Measurements from ENCODE around the gene ARL2BP.
A peak's percentile ranks its signal among the peaks of the same experiment; 100 is the strongest.

Gene ARL2BP

DNA sequence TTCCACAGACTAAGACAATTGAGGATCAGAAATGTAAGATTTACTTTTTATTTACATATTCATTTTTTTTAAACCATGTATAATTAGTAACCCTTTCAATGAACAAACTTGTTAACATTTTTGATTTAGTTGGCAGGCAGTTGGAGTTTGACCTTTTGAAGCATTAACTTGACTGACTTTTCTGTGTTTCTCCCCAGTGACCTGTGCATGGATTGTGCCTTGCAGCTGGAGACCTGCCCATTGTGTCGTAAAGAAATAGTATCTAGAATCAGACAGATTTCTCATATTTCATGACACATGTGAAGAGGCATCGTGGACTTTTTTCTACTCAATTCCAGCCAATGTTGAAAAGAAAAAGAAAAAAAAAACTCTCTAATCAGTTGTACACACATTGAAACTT lies 6.4 kb upstream of the ARL2BP start:
- H3K27ac ChIP-seq: no peak overlapping the region
- no peak for DNase-seq
- H3K36me3 ChIP-seq: peaks cover 45% of the 10 kb centered on the region
- no peak overlapping the region for H3K4me3 ChIP-seq (ENCODE audit: low read depth, low read length)
- H3K27me3 ChIP-seq (ENCODE audit: insufficient read depth, low read depth, severe bottlenecking): no peaks in the 10 kb centered on the region
- H3K9me3 ChIP-seq (ENCODE audit: severe bottlenecking): no peaks in the 10 kb centered on the region
- TF ChIP-seq, protein P1, sequence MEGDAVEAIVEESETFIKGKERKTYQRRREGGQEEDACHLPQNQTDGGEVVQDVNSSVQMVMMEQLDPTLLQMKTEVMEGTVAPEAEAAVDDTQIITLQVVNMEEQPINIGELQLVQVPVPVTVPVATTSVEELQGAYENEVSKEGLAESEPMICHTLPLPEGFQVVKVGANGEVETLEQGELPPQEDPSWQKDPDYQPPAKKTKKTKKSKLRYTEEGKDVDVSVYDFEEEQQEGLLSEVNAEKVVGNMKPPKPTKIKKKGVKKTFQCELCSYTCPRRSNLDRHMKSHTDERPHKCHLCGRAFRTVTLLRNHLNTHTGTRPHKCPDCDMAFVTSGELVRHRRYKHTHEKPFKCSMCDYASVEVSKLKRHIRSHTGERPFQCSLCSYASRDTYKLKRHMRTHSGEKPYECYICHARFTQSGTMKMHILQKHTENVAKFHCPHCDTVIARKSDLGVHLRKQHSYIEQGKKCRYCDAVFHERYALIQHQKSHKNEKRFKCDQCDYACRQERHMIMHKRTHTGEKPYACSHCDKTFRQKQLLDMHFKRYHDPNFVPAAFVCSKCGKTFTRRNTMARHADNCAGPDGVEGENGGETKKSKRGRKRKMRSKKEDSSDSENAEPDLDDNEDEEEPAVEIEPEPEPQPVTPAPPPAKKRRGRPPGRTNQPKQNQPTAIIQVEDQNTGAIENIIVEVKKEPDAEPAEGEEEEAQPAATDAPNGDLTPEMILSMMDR (IDR thresholded peaks at IDR 0.05; ENCODE audit: low read depth, low read length): no peak

DNA sequence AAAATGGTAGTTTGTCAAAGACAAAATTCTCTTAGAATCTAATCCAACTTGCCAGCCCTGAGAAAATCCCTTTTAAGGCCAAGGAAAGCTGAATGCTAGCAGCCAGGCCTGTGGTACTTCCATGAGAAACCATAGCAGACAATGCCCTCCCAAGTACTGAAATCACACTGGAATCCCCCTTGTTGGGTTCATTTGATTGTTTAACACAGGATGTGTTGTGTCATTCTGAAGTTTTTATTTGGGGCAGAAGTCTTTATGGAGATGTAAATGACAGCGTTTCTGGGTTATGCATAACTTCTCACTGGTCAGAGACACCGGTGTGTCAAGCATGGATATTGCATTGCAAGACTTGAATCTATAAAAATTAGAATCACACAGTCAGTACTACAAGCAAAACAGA lies 6.0 kb upstream of the ARL2BP start:
- no peaks in the 10 kb centered on the region for H3K9me3 ChIP-seq (ENCODE audit: severe bottlenecking)
- DNase-seq: no peak
- TF ChIP-seq, protein P1 (IDR thresholded peaks at IDR 0.05; ENCODE audit: low read depth, low read length): no peak
- no peak overlapping the region for H3K4me3 ChIP-seq (ENCODE audit: low read depth, low read length)
- H3K36me3 ChIP-seq: peaks cover 41% of the 10 kb centered on the region
- H3K27me3 ChIP-seq (ENCODE audit: insufficient read depth, low read depth, severe bottlenecking): no peaks in the 10 kb centered on the region
- H3K27ac ChIP-seq: no peak overlapping the region

DNA sequence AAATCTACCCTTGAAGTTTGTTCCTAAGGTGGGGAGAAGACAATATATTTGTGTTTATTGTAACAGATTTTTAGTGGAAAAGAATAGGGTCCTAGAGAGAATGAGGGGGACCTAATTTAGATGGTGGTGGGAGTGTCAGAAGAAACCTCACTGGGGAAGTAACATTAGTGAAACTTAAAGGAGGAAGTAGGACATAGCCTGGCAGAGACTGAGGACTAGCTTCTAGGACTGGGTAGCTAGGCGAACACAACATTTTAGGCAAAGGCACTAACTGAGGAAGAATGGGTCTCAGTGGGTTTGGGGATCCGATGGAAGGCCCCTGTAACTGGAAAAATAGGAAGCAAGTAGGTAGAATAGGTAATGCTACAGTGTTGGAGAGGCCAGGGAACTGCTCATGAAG lies 4.2 kb upstream of the ARL2BP start:
- Histone ChIP-seq H3K36me3 (peaks cover 24% of the 10 kb centered on the region), H3K27ac (no peak overlapping the region), H3K9me3 (ENCODE audit: severe bottlenecking) (no peaks in the 10 kb centered on the region), H3K27me3 (ENCODE audit: insufficient read depth, low read depth, severe bottlenecking) (no peaks in the 10 kb centered on the region), H3K4me3 (ENCODE audit: low read depth, low read length) (no peak overlapping the region)
- TF ChIP-seq, protein P1 (IDR thresholded peaks at IDR 0.05; ENCODE audit: low read depth, low read length): no peak
- no peak for DNase-seq

DNA sequence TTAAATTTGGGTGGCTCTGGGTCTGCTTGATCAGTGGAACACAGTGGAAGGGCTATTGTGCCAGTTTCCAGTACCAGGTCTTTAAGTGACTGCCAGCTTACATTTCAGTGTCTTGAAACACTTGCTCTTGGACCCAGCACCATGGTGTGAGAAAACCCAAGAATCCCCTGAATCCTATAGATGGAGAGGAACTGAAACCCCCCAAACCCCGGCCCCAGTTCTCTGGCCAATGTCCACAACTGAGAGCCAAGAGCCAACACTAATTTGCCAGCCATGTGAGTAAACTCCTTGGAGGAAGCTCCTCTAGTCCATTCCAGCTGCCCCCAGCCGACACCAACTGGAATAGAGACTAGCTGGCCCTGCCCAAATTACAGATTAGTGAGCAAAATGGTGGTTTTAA lies 2.4 kb upstream of the ARL2BP start:
- TF ChIP-seq, protein P1 (IDR thresholded peaks at IDR 0.05; ENCODE audit: low read depth, low read length): no peak
- no peak for DNase-seq
- Histone ChIP-seq H3K27ac (no peak overlapping the region), H3K4me3 (ENCODE audit: low read depth, low read length) (no peak overlapping the region), H3K9me3 (ENCODE audit: severe bottlenecking) (no peaks in the 10 kb centered on the region), H3K27me3 (ENCODE audit: insufficient read depth, low read depth, severe bottlenecking) (no peaks in the 10 kb centered on the region), H3K36me3 (peaks cover 23% of the 10 kb centered on the region)

DNA sequence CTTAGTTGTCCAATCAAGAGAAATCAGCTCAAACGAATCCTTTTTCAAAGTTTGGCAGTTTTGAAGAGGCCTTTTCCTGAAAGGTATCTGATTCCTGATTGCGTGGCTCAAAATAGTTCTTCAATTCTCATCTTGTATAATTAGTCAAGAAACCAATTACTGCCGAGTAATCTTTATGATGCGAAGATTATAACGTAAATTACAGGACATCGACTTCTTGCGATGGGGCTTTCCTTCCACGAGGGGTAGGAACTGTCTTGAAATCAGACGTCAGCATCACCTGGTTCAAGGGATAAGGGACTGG lies 644 bp upstream of the ARL2BP start:
- H3K27me3 ChIP-seq (ENCODE audit: insufficient read depth, low read depth, severe bottlenecking): no peaks in the 10 kb centered on the region
- TF ChIP-seq, protein P1 (IDR thresholded peaks at IDR 0.05; ENCODE audit: low read depth, low read length): no peak
- H3K36me3 ChIP-seq: peaks cover 30% of the 10 kb centered on the region
- peak overlapping the region; percentile 47 for H3K4me3 ChIP-seq (ENCODE audit: low read depth, low read length)
- no peaks in the 10 kb centered on the region for H3K9me3 ChIP-seq (ENCODE audit: severe bottlenecking)
- peak overlapping the region; percentile 43 for H3K27ac ChIP-seq
- DNase-seq: no peak

DNA sequence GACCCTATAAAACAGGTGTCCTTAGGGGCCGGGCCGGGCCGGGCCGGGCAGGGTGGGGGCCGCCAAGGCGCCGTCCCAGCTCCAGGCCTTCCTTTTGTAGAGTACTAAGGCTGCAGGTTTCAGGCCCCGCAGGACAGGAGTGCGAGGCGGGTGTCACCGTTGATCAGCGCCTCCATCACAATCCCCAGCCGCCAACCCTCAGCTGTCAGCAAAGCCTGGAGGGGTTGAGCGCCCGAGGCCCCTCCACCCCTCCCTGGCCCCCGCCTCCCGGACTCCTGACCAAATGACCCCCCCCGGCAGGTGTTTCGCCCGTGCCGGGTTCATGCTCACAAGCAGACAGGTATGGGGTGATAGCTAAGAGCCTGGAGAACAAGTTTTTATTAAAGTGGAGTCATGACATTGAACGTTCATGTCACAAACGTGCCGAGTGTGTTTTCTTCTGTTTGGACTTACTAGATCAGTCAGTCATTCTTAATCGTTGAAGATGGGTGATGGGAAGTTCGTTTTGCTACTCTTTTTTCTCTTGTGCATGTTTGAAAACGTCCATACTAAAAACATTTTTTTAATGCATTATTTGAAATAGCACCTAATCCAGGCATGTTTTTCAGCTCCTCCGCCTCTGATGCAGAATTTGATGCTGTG lies 534 bp downstream of the ARL2BP start:
- Histone ChIP-seq H3K4me3 (ENCODE audit: low read depth, low read length) (peak overlapping the region; percentile 91), H3K27me3 (ENCODE audit: insufficient read depth, low read depth, severe bottlenecking) (no peaks in the 10 kb centered on the region), H3K36me3 (peaks cover 34% of the 10 kb centered on the region), H3K9me3 (ENCODE audit: severe bottlenecking) (no peaks in the 10 kb centered on the region), H3K27ac (peak overlapping the region; percentile 90)
- TF ChIP-seq, protein P1 (IDR thresholded peaks at IDR 0.05; ENCODE audit: low read depth, low read length): no peak
- peak; percentile 42 for DNase-seq
